ENCODE measurements around the gene RPL31.

Gene RPL31

GRCh38 chr2:100997509-100998234 lies 4.4 kb upstream of the RPL31 start:
- H3K36me3 ChIP-seq (ENCODE audit: control insufficient read depth, insufficient read depth, low read length) = peaks cover 5% of the 10 kb centered on the region
- H3K9me3 ChIP-seq (ENCODE audit: control insufficient read depth, insufficient read depth, low read depth, low read length) = no peaks in the 10 kb centered on the region
- peaks cover 6% of the 10 kb centered on the region; the same call in 1 of the 2 replicates for H3K4me1 ChIP-seq (ENCODE audit: control insufficient read depth, insufficient read depth, low read length)
- H3K9ac ChIP-seq (ENCODE audit: low read length) = no peak overlapping the region
- no peak overlapping the region for H3K4me3 ChIP-seq (ENCODE audit: low read depth, low read length)
- no peaks in the 10 kb centered on the region for H3K27me3 ChIP-seq (ENCODE audit: control insufficient read depth, insufficient read depth, low read length)
- no peak overlapping the region for H3K27ac ChIP-seq (ENCODE audit: low read depth, low read length)

- Histone ChIP-seq H3K36me3 (ENCODE audit: control insufficient read depth, insufficient read depth, low read length) (peaks cover 10% of the 10 kb centered on the region), H3K27ac (ENCODE audit: low read depth, low read length) (no peak overlapping the region), H3K27me3 (ENCODE audit: control insufficient read depth, insufficient read depth, low read length) (no peaks in the 10 kb centered on the region), H3K4me1 (ENCODE audit: control insufficient read depth, insufficient read depth, low read length) (peaks cover 6% of the 10 kb centered on the region; the same call in 1 of the 2 replicates), H3K9me3 (ENCODE audit: control insufficient read depth, insufficient read depth, low read depth, low read length) (no peaks in the 10 kb centered on the region), H3K9ac (ENCODE audit: low read length) (no peak overlapping the region), H3K4me3 (ENCODE audit: low read depth, low read length) (no peak overlapping the region)
Measured at GRCh38 chr2:100998235-100998573, 3.9 kb upstream of the RPL31 start.

- no peak overlapping the region for H3K27ac ChIP-seq (ENCODE audit: low read depth, low read length)
- peaks cover 28% of the 10 kb centered on the region for H3K36me3 ChIP-seq (ENCODE audit: control insufficient read depth, insufficient read depth, low read length)
- peaks cover 10% of the 10 kb centered on the region; the same call in 1 of the 2 replicates for H3K4me1 ChIP-seq (ENCODE audit: control insufficient read depth, insufficient read depth, low read length)
- no peaks in the 10 kb centered on the region for H3K9me3 ChIP-seq (ENCODE audit: control insufficient read depth, insufficient read depth, low read depth, low read length)
- no peaks in the 10 kb centered on the region for H3K27me3 ChIP-seq (ENCODE audit: control insufficient read depth, insufficient read depth, low read length)
- no peak overlapping the region for H3K4me3 ChIP-seq (ENCODE audit: low read depth, low read length)
- H3K9ac ChIP-seq (ENCODE audit: low read length) = no peak overlapping the region
Measured at GRCh38 chr2:100999995-101000394, 2.1 kb upstream of the RPL31 start.

GRCh38 chr2:101002562-101003277 lies 631 bp downstream of the RPL31 start:
- Histone ChIP-seq H3K4me3 (ENCODE audit: low read depth, low read length) (peak overlapping the region; percentile 98), H3K9ac (ENCODE audit: low read length) (peak overlapping the region; percentile 99), H3K27ac (ENCODE audit: low read depth, low read length) (peak overlapping the region; percentile 99), H3K36me3 (ENCODE audit: control insufficient read depth, insufficient read depth, low read length) (peaks cover 55% of the 10 kb centered on the region), H3K4me1 (ENCODE audit: control insufficient read depth, insufficient read depth, low read length) (peaks cover 10% of the 10 kb centered on the region; the same call in 1 of the 2 replicates), H3K27me3 (ENCODE audit: control insufficient read depth, insufficient read depth, low read length) (no peaks in the 10 kb centered on the region), H3K9me3 (ENCODE audit: control insufficient read depth, insufficient read depth, low read depth, low read length) (no peaks in the 10 kb centered on the region)

GRCh38 chr2:101003278-101003775 lies 1.2 kb downstream of the RPL31 start:
- Histone ChIP-seq H3K9me3 (ENCODE audit: control insufficient read depth, insufficient read depth, low read depth, low read length) (no peaks in the 10 kb centered on the region), H3K36me3 (ENCODE audit: control insufficient read depth, insufficient read depth, low read length) (peaks cover 61% of the 10 kb centered on the region), H3K9ac (ENCODE audit: low read length) (peak overlapping the region; percentile 99), H3K27me3 (ENCODE audit: control insufficient read depth, insufficient read depth, low read length) (no peaks in the 10 kb centered on the region), H3K4me3 (ENCODE audit: low read depth, low read length) (peak overlapping the region; percentile 98), H3K27ac (ENCODE audit: low read depth, low read length) (peak overlapping the region; percentile 99), H3K4me1 (ENCODE audit: control insufficient read depth, insufficient read depth, low read length) (peaks cover 10% of the 10 kb centered on the region; the same call in 1 of the 2 replicates)

GRCh38 chr2:101004620-101005325 lies 2.7 kb downstream of the RPL31 start:
- H3K9me3 ChIP-seq (ENCODE audit: control insufficient read depth, insufficient read depth, low read depth, low read length) = no peaks in the 10 kb centered on the region
- H3K27me3 ChIP-seq (ENCODE audit: control insufficient read depth, insufficient read depth, low read length) = no peaks in the 10 kb centered on the region
- peaks cover 70% of the 10 kb centered on the region for H3K36me3 ChIP-seq (ENCODE audit: control insufficient read depth, insufficient read depth, low read length)
- peak overlapping the region; percentile 99 for H3K9ac ChIP-seq (ENCODE audit: low read length)
- peak overlapping the region; percentile 44; the same call in 1 of the 2 replicates for H3K27ac ChIP-seq (ENCODE audit: low read depth, low read length)
- peaks cover 10% of the 10 kb centered on the region; the same call in 1 of the 2 replicates for H3K4me1 ChIP-seq (ENCODE audit: control insufficient read depth, insufficient read depth, low read length)
- peak overlapping the region; percentile 98 for H3K4me3 ChIP-seq (ENCODE audit: low read depth, low read length)

- peaks cover 82% of the 10 kb centered on the region for H3K36me3 ChIP-seq (ENCODE audit: control insufficient read depth, insufficient read depth, low read length)
- peaks cover 10% of the 10 kb centered on the region; the same call in 1 of the 2 replicates for H3K4me1 ChIP-seq (ENCODE audit: control insufficient read depth, insufficient read depth, low read length)
- H3K9me3 ChIP-seq (ENCODE audit: control insufficient read depth, insufficient read depth, low read depth, low read length) = no peaks in the 10 kb centered on the region
- no peak overlapping the region for H3K27ac ChIP-seq (ENCODE audit: low read depth, low read length)
- H3K27me3 ChIP-seq (ENCODE audit: control insufficient read depth, insufficient read depth, low read length) = no peaks in the 10 kb centered on the region
- no peak overlapping the region for H3K4me3 ChIP-seq (ENCODE audit: low read depth, low read length)
- H3K9ac ChIP-seq (ENCODE audit: low read length) = no peak overlapping the region
Measured at GRCh38 chr2:101006065-101006715, 4.1 kb downstream of the RPL31 start.

GRCh38 chr2:101007415-101008345 lies 5.6 kb downstream of the RPL31 start:
- Histone ChIP-seq H3K27me3 (ENCODE audit: control insufficient read depth, insufficient read depth, low read length) (no peaks in the 10 kb centered on the region), H3K4me3 (ENCODE audit: low read depth, low read length) (no peak overlapping the region), H3K27ac (ENCODE audit: low read depth, low read length) (no peak overlapping the region), H3K9ac (ENCODE audit: low read length) (no peak overlapping the region), H3K9me3 (ENCODE audit: control insufficient read depth, insufficient read depth, low read depth, low read length) (no peaks in the 10 kb centered on the region), H3K4me1 (ENCODE audit: control insufficient read depth, insufficient read depth, low read length) (peaks cover 4% of the 10 kb centered on the region; the same call in 1 of the 2 replicates), H3K36me3 (ENCODE audit: control insufficient read depth, insufficient read depth, low read length) (peaks cover 84% of the 10 kb centered on the region)

- no peaks in the 10 kb centered on the region for H3K9me3 ChIP-seq (ENCODE audit: control insufficient read depth, insufficient read depth, low read depth, low read length)
- H3K27me3 ChIP-seq (ENCODE audit: control insufficient read depth, insufficient read depth, low read length) = no peaks in the 10 kb centered on the region
- no peak overlapping the region for H3K9ac ChIP-seq (ENCODE audit: low read length)
- no peak overlapping the region for H3K4me3 ChIP-seq (ENCODE audit: low read depth, low read length)
- no peaks in the 10 kb centered on the region for H3K4me1 ChIP-seq (ENCODE audit: control insufficient read depth, insufficient read depth, low read length)
- H3K27ac ChIP-seq (ENCODE audit: low read depth, low read length) = no peak overlapping the region
- peaks cover 73% of the 10 kb centered on the region for H3K36me3 ChIP-seq (ENCODE audit: control insufficient read depth, insufficient read depth, low read length)
Measured at GRCh38 chr2:101011152-101011551, 9.1 kb downstream of the RPL31 start.

Measured in HUES6 (cell line).